Fibroblast of lung (primary cell): ENCODE results near the gene MICAL3.

ENCODE experiments used
- EZH2 ChIP-seq: IDR thresholded peaks from 2 replicates; pipeline ENCODE4 v1.5.1; 2012; ENCODE audit warnings: low read length, control low read depth, mild to moderate bottlenecking; ENCODE audit errors: missing control alignments
- TF ChIP-seq, protein P1 (sequence below), 2 donors: IDR thresholded peaks in 1 of 2; conservative IDR thresholded peaks in 1 of 2; 1 replicate in 1 of 2; 2 replicates in 1 of 2; pipeline ENCODE4 v1.5.1; 2011 to 2012; ENCODE audit warnings: low read length in 2 of 2, control low read depth in 1 of 2, inconsistent platforms in 1 of 2, low read depth in 1 of 2, mild to moderate bottlenecking in 1 of 2

DNA sequence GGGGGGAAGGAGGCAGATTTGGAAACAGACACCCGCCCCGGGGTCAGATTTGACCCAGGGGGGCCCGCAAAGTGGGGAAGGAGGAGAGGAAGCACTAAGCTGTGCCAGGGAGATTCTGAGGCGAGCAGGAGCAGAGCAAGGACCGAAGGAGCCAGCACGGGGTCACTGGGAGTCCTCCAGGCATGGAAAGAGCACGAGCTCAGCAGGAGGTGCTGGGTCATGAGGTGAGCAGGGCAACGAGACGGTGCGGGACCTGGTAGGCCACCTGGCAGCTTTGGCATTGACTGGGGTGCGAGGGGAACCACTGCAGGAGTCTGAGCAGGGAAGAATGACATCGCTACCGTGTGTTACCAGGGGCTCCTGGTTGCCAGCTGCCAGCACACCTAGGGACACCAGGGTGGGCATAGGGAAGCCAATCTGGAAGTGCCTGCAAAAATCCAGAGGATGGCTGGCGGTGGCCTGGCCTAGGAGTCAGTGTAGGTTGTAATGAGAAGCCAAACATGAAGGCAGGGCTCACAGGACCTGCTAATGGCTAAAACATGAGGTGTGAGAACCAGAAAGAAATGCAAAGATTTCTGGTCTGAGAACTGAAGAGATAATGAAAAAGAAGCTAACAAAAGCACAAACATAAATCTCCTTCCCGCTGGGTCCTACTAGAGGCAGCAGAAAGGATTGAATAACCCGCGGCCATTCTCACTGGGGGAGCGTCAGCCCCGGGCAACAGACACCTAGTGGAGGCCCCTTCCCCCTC, 63.5 kb downstream of the MICAL3 start:
- TF ChIP-seq EZH2, result no peak
- TF ChIP-seq, protein P1, sequence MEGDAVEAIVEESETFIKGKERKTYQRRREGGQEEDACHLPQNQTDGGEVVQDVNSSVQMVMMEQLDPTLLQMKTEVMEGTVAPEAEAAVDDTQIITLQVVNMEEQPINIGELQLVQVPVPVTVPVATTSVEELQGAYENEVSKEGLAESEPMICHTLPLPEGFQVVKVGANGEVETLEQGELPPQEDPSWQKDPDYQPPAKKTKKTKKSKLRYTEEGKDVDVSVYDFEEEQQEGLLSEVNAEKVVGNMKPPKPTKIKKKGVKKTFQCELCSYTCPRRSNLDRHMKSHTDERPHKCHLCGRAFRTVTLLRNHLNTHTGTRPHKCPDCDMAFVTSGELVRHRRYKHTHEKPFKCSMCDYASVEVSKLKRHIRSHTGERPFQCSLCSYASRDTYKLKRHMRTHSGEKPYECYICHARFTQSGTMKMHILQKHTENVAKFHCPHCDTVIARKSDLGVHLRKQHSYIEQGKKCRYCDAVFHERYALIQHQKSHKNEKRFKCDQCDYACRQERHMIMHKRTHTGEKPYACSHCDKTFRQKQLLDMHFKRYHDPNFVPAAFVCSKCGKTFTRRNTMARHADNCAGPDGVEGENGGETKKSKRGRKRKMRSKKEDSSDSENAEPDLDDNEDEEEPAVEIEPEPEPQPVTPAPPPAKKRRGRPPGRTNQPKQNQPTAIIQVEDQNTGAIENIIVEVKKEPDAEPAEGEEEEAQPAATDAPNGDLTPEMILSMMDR (conservative IDR thresholded peaks at IDR 0.05 in 1 of 2, IDR thresholded peaks at IDR 0.05 in 1 of 2; ENCODE audit: low read depth in 1 of 2, low read length in 2 of 2), result no peak
